GM23338 (cell line): Measurements from ENCODE around the gene NUMBL. TPM values are rescaled to one million over a fixed set of nuclear protein-coding genes. Genes with fewer than 3 reads are reported as not detected.

Source experiments
- ATAC-seq: fragments of 200-7000 bp; cut with Tn5 transposase; 3 replicates; pipeline ENCODE4 v1.9.1; 2020
- DNase-seq: peaks from one replicate; pipeline ENCODE4 v3.0.0-alpha.2; 2015; ENCODE audit warnings: low spot score
- H2AFZ ChIP-seq: fragments of 200-600 bp; sonication (generic); 2 replicates; pipeline ENCODE4 v1.8.0; 2016; ENCODE audit warnings: antibody characterized with exemption, mild to moderate bottlenecking, moderate library complexity
- H3F3A ChIP-seq: fragments of 200-600 bp; sonication (generic); replicated peaks from 2 replicates; pipeline ENCODE4 v1.8.0; 2017; ENCODE audit warnings: antibody characterized with exemption, mixed run types, low read depth
- H3K27ac ChIP-seq: fragments of 200-600 bp; sonication (generic); 2 replicates; pipeline ENCODE4 v1.6.1; 2016; ENCODE audit warnings: low read depth
- H3K27me3 ChIP-seq: fragments of 200-600 bp; sonication (generic); 2 replicates; pipeline ENCODE4 v1.8.0; 2016; ENCODE audit warnings: mild to moderate bottlenecking, mixed run types, moderate library complexity; ENCODE audit not compliant: insufficient read depth
- H3K36me3 ChIP-seq: fragments of 200-600 bp; sonication (generic); 2 replicates; pipeline ENCODE4 v1.8.0; 2016; ENCODE audit warnings: mild to moderate bottlenecking; ENCODE audit not compliant: insufficient read depth
- H3K4me1 ChIP-seq: fragments of 200-600 bp; sonication (generic); 2 replicates; pipeline ENCODE4 v1.8.0; 2016; ENCODE audit warnings: mild to moderate bottlenecking, moderate library complexity; ENCODE audit not compliant: insufficient read depth
- H3K4me2 ChIP-seq: fragments of 200-600 bp; sonication (generic); 2 replicates; pipeline ENCODE4 v1.7.1; 2017; ENCODE audit warnings: mixed run types
- H3K4me3 ChIP-seq: fragments of 200-600 bp; sonication (generic); 2 replicates; pipeline ENCODE4 v1.6.1; 2016; ENCODE audit warnings: mixed run types
- H3K79me2 ChIP-seq: fragments of 200-600 bp; sonication (generic); replicated peaks from 2 replicates; pipeline ENCODE4 v1.8.0; 2017; ENCODE audit warnings: mild to moderate bottlenecking; ENCODE audit not compliant: insufficient read depth
- H3K9me2 ChIP-seq: fragments of 200-600 bp; sonication (generic); 2 replicates; pipeline ENCODE4 v1.8.0; 2017; ENCODE audit not compliant: insufficient read depth
- H4K20me1 ChIP-seq: fragments of 200-600 bp; sonication (generic); replicated peaks from 2 replicates; pipeline ENCODE4 v1.8.0; 2017; ENCODE audit warnings: mild to moderate bottlenecking; ENCODE audit not compliant: insufficient read depth
- H3K27ac Mint-ChIP-seq: 2 replicates; pipeline ENCODE4 v1.8.0; 2020; ENCODE audit warnings: inconsistent platforms, mild to moderate bottlenecking, moderate library complexity, mixed read lengths
- H3K27me3 Mint-ChIP-seq: 3 replicates; pipeline ENCODE4 v1.8.0; 2022; ENCODE audit warnings: low read depth, mild to moderate bottlenecking, moderate library complexity, mixed read lengths, inconsistent platforms; ENCODE audit not compliant: insufficient read depth, poor library complexity
- H3K36me3 Mint-ChIP-seq: 3 replicates; pipeline ENCODE4 v1.8.0; 2021; ENCODE audit warnings: low read depth, mild to moderate bottlenecking, inconsistent platforms, moderate library complexity, mixed read lengths
- H3K4me1 Mint-ChIP-seq: 3 replicates; pipeline ENCODE4 v1.8.0; 2020; ENCODE audit warnings: mild to moderate bottlenecking, inconsistent platforms, mixed read lengths
- H3K4me3 Mint-ChIP-seq: 3 replicates; pipeline ENCODE4 v1.8.0; 2021; ENCODE audit warnings: moderate library complexity, mild to moderate bottlenecking, inconsistent platforms, mixed read lengths
- H3K9me3 Mint-ChIP-seq: 3 replicates; pipeline ENCODE4 v1.8.0; 2020; ENCODE audit warnings: moderate library complexity, mild to moderate bottlenecking, inconsistent platforms, mixed read lengths
- CREB1 ChIP-seq: fragments of 250-450 bp; sonication (Bioruptor Pico); IDR thresholded peaks from 2 replicates; pipeline ENCODE4 v1.5.0; 2020; ENCODE audit warnings: low read depth, mild to moderate bottlenecking, moderate library complexity
- EZH2 ChIP-seq: fragments of 200-600 bp; sonication (generic); IDR thresholded peaks from one replicate; pipeline ENCODE4 v1.8.0; 2017; ENCODE audit warnings: antibody characterized with exemption, mild to moderate bottlenecking, low read depth; ENCODE audit not compliant: unreplicated experiment
- polyA plus RNA-seq: library from polyadenylated mRNA; unstranded; fragments of >200 nt; fragmentation: Nextera tagmentation; extraction: Ambion mirVana; gene quantifications from 2 replicates; pipeline ENCODE4 v1.2.1, GENCODE V29; 2016
- total RNA-seq: library from RNA; depleted of rRNA; stranded (reverse); fragments of >200 nt; shearing (Covaris generic); gene quantifications from 2 replicates; pipeline ENCODE4 v1.2.3, GENCODE V29; 2014
- TF ChIP-seq, protein P1 (sequence below): fragments of 250-450 bp; sonication (Bioruptor Pico); IDR thresholded peaks from 2 replicates; pipeline ENCODE4 v1.5.0; 2020; ENCODE audit warnings: mild to moderate bottlenecking, moderate library complexity

Gene NUMBL
- total and polyA plus RNA-seq, 2 experiments from 2014 or later: 8.5 to 28.5 TPM

DNA sequence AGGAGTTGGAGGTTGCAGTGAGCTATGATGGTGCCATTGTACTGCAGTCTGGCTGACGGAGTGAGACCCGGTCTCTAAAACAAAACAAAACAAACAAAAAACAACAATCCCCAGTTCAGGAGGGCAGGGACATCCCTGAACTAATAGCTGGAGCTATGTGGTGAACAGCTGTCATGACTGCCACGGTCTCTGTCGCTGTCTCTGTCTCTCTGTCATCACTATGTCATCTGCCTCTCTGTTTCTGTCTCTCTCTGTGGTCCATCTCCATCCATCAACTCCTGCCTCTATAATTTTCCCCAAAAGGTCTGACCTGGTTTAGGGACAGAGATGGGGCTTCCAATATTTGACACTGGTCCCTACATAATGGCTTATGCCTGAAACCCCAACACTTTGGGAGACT is 33.9 kb upstream of the NUMBL start (continued):
- TF ChIP-seq, protein P1, sequence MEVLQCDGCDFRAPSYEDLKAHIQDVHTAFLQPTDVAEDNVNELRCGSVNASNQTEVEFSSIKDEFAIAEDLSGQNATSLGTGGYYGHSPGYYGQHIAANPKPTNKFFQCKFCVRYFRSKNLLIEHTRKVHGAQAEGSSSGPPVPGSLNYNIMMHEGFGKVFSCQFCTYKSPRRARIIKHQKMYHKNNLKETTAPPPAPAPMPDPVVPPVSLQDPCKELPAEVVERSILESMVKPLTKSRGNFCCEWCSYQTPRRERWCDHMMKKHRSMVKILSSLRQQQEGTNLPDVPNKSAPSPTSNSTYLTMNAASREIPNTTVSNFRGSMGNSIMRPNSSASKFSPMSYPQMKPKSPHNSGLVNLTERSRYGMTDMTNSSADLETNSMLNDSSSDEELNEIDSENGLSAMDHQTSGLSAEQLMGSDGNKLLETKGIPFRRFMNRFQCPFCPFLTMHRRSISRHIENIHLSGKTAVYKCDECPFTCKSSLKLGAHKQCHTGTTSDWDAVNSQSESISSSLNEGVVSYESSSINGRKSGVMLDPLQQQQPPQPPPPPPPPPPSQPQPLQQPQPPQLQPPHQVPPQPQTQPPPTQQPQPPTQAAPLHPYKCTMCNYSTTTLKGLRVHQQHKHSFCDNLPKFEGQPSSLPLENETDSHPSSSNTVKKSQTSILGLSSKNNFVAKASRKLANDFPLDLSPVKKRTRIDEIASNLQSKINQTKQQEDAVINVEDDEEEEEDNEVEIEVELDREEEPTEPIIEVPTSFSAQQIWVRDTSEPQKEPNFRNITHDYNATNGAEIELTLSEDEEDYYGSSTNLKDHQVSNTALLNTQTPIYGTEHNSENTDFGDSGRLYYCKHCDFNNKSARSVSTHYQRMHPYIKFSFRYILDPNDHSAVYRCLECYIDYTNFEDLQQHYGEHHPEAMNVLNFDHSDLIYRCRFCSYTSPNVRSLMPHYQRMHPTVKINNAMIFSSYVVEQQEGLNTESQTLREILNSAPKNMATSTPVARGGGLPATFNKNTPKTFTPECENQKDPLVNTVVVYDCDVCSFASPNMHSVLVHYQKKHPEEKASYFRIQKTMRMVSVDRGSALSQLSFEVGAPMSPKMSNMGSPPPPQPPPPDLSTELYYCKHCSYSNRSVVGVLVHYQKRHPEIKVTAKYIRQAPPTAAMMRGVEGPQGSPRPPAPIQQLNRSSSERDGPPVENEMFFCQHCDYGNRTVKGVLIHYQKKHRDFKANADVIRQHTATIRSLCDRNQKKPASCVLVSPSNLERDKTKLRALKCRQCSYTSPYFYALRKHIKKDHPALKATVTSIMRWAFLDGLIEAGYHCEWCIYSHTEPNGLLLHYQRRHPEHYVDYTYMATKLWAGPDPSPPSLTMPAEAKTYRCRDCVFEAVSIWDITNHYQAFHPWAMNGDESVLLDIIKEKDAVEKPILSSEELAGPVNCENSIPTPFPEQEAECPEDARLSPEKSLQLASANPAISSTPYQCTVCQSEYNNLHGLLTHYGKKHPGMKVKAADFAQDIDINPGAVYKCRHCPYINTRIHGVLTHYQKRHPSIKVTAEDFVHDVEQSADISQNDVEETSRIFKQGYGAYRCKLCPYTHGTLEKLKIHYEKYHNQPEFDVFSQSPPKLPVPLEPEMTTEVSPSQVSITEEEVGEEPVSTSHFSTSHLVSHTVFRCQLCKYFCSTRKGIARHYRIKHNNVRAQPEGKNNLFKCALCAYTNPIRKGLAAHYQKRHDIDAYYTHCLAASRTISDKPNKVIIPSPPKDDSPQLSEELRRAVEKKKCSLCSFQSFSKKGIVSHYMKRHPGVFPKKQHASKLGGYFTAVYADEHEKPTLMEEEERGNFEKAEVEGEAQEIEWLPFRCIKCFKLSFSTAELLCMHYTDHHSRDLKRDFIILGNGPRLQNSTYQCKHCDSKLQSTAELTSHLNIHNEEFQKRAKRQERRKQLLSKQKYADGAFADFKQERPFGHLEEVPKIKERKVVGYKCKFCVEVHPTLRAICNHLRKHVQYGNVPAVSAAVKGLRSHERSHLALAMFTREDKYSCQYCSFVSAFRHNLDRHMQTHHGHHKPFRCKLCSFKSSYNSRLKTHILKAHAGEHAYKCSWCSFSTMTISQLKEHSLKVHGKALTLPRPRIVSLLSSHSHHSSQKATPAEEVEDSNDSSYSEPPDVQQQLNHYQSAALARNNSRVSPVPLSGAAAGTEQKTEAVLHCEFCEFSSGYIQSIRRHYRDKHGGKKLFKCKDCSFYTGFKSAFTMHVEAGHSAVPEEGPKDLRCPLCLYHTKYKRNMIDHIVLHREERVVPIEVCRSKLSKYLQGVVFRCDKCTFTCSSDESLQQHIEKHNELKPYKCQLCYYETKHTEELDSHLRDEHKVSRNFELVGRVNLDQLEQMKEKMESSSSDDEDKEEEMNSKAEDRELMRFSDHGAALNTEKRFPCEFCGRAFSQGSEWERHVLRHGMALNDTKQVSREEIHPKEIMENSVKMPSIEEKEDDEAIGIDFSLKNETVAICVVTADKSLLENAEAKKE (CRISPR knock-in tag): no peak
- no peak for TF ChIP-seq CREB1

DNA sequence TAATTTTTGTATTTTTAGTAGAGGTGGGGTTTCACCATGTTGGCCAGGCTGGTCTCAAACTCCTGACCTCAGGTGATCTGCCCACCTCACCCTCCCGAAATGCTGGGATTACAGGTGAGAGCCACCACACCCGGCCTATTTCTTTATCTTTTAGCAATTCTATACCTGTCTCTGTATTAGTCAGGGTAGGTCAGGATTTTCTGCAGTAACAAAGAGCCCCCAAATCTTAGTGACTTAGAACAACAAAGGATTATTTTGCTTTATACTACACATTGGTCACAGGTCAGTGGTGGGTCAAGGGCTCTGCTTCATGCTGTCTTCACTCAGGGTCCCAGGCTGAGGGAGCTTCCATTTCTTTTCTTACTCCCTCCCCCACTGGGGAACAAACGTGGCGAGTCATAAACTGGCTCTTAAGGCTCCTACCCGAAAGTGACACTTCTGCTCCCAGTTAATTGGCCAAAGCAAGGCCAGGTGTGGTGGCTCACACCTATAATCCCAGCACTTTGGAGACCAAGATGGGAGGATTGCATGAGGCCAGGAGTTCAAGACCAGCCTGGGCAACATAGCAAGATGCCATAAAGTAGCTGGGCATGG is 33.3 kb upstream of the NUMBL start:
- Histone ChIP-seq H3K36me3 (0 out of 2 replicates have a peak, but pooled peaks cover 5% of the 10 kb centered on the region), H3K79me2 (peaks cover 19% of the 10 kb centered on the region), H3K27me3 (no peaks in the 10 kb centered on the region), H3K9me2 (no peaks in the 10 kb centered on the region), H3K27ac (no peak overlapping the region), H3F3A (0 out of 2 replicates have a peak, but pooled peaks cover 2% of the 10 kb centered on the region), H4K20me1 (peaks cover 6% of the 10 kb centered on the region; the same call in 1 of the 2 replicates), H3K4me3 (no peak overlapping the region), H3K4me2 (no peak overlapping the region), H2AFZ (no peak overlapping the region), H3K4me1 (peaks cover 8% of the 10 kb centered on the region)
- ATAC-seq (no peak), DNase-seq (no peak)
- H3K27me3 Mint-ChIP-seq: peaks cover 4% of the 10 kb centered on the region
- no peak overlapping the region for H3K27ac Mint-ChIP-seq
- TF ChIP-seq EZH2: no peak
- peaks cover 8% of the 10 kb centered on the region for H3K4me1 Mint-ChIP-seq
- H3K36me3 Mint-ChIP-seq: peaks cover 39% of the 10 kb centered on the region
- no peaks in the 10 kb centered on the region for H3K9me3 Mint-ChIP-seq
- H3K4me3 Mint-ChIP-seq: no peak overlapping the region
